Body of pancreas (tissue), 4 donors: ENCODE results near the gene FRMD4B. TPM values are rescaled to one million over a fixed set of nuclear protein-coding genes. Genes with fewer than 3 reads are reported as not detected.
A peak's percentile ranks its signal among the peaks of the same experiment; 100 is the strongest.

Experiments
- ATAC-seq: fragments of 150-250 bp; one replicate; pipeline ENCODE4 v1.9.1; 2016
- DNase-seq, 4 donors: peaks; one replicate each; pipeline ENCODE4 v3.0.0-alpha.2; 2019
- H3K27ac ChIP-seq, 4 donors: fragments of 200-600 bp; sonication (generic); 1 replicate in 3 of 4; 2 replicates in 1 of 4; pipeline versions ENCODE4 v1.5.1 to v1.6.1; 2016 to 2019; ENCODE audit warnings: mild to moderate bottlenecking in 1 of 4, mixed read lengths in 1 of 4, moderate library complexity in 1 of 4
- H3K27me3 ChIP-seq, 2 donors: fragments of 200-600 bp; sonication (generic); one replicate each; pipeline ENCODE4 v1.6.0; 2016; ENCODE audit warnings: mild to moderate bottlenecking in 1 of 2
- H3K36me3 ChIP-seq, 2 donors: fragments of 200-600 bp; sonication (generic); replicated peaks in 1 of 2; 2 replicates each; pipeline ENCODE4 v1.5.1; 2016; ENCODE audit warnings: low read depth in 2 of 2; ENCODE audit not compliant: insufficient read depth in 1 of 2
- H3K4me1 ChIP-seq: fragments of 200-600 bp; sonication (generic); one replicate; pipeline ENCODE4 v1.6.0; 2016
- H3K4me3 ChIP-seq, 2 donors: fragments of 200-600 bp; sonication (generic); 1 replicate in 1 of 2; 2 replicates in 1 of 2; pipeline ENCODE4 v1.5.1; 2016 to 2019
- H3K9me3 ChIP-seq, 3 donors: fragments of 200-600 bp; sonication (generic); 1 replicate in 2 of 3; 2 replicates in 1 of 3; pipeline ENCODE4 v1.5.1; 2016
- POLR2A ChIP-seq, 3 donors: fragments of 450-650 bp; IDR thresholded peaks; one replicate each; pipeline ENCODE4 v1.6.1; 2016; ENCODE audit warnings: antibody characterized with exemption in 3 of 3, mild to moderate bottlenecking in 2 of 3
- WGBS, 2 donors: methylation state at CpG; one replicate each; pipeline ENCODE4 v1.1.5; 2017; 5-methylcytosine and 5-hydroxymethylcytosine counted together
- intact Hi-C: fragments of 100-400 bp; cut with DNase I; formaldehyde crosslinking; loops from one replicate; pipeline ENCODE4 v1.15.1; 2023
- total RNA-seq, 2 donors: library from RNA; depleted of rRNA; stranded (reverse); fragments of >200 nt; gene quantifications; one replicate each; pipeline ENCODE4 v1.1.0, GENCODE V29; 2016
- TF ChIP-seq, protein P1 (sequence below), 7 experiments: fragments of 450-650 bp in 4 of 7; fragments of 200-600 bp in 3 of 7; sonication (generic) in 3 of 7; IDR thresholded peaks; one replicate each; pipeline ENCODE4 v1.5.1; 2016 to 2019; ENCODE audit warnings: antibody characterized with exemption in 7 of 7

The FRMD4B gene
- total RNA-seq, 2 donors from 2014 or later = 7.3 to 14.3 TPM

DNA sequence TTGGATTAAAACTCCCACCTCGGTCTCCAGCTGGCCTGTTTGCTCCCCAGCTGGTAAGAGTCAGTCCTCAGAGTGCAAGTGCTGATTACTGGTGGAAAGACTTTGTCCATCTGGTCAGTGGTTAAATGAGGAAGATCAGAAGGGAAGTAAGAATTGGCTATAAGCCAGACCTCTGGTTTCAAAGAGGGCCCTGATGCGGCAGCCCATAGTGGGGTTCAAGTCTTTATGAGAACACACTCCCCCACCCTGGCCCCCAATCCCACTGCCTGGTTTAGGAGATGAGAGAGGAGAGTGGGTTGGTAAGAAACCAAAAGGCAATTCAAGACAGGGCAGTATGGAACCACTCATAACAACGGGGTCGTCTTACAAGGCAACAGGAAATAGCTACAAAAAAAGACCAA, 65.0 kb downstream of the FRMD4B start:
- ATAC-seq (no peak), DNase-seq (peak in 1 of 4 donors; percentile 34)
- Histone ChIP-seq H3K36me3 (no peaks in the 10 kb centered on the region), H3K9me3 (no peaks in the 10 kb centered on the region), H3K27ac (peak overlapping the region in 1 of 4 donors; percentile 26), H3K27me3 (no peaks in the 10 kb centered on the region), H3K4me1 (no peaks in the 10 kb centered on the region), H3K4me3 (no peak overlapping the region)
- intact Hi-C loops = no loop called here
- 75 to 93% methylated on average over 4 of the region's 4 CpGs for WGBS, 2 donors
- TF ChIP-seq, protein P1, sequence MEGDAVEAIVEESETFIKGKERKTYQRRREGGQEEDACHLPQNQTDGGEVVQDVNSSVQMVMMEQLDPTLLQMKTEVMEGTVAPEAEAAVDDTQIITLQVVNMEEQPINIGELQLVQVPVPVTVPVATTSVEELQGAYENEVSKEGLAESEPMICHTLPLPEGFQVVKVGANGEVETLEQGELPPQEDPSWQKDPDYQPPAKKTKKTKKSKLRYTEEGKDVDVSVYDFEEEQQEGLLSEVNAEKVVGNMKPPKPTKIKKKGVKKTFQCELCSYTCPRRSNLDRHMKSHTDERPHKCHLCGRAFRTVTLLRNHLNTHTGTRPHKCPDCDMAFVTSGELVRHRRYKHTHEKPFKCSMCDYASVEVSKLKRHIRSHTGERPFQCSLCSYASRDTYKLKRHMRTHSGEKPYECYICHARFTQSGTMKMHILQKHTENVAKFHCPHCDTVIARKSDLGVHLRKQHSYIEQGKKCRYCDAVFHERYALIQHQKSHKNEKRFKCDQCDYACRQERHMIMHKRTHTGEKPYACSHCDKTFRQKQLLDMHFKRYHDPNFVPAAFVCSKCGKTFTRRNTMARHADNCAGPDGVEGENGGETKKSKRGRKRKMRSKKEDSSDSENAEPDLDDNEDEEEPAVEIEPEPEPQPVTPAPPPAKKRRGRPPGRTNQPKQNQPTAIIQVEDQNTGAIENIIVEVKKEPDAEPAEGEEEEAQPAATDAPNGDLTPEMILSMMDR (IDR thresholded peaks at IDR 0.05) = no peak
- no peak for TF ChIP-seq POLR2A (IDR thresholded peaks at IDR 0.05)

DNA sequence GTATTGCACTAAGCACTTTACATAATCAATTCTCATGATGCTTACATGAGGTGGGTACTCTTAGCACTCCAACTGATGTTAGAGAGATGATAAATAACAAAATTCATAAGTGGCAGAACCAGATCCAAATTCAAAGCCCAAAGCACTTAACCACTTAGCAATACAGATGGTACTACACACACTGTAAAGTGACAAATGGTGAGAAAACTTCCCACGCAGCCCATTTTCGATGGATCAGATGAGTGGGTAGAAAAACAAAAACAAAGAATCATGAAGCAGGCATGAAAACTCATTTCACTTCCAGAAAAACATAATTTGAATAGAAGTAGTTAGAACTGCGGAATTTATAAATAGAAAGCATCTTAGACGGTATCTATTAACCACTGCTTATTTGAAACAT, 66.2 kb downstream of the FRMD4B start:
- H3K36me3 ChIP-seq = no peaks in the 10 kb centered on the region
- H3K27ac ChIP-seq = no peak overlapping the region
- no peaks in the 10 kb centered on the region for H3K4me1 ChIP-seq
- no peaks in the 10 kb centered on the region for H3K27me3 ChIP-seq
- H3K9me3 ChIP-seq = no peaks in the 10 kb centered on the region
- intact Hi-C loops = no loop called here
- ATAC-seq (no peak), DNase-seq (no peak)
- WGBS, 2 donors = 66 to 72% methylated on average over 4 of the region's 4 CpGs
- H3K4me3 ChIP-seq = no peak overlapping the region
- TF ChIP-seq, protein P1 (IDR thresholded peaks at IDR 0.05) = no peak
- TF ChIP-seq POLR2A (IDR thresholded peaks at IDR 0.05) = no peak

DNA sequence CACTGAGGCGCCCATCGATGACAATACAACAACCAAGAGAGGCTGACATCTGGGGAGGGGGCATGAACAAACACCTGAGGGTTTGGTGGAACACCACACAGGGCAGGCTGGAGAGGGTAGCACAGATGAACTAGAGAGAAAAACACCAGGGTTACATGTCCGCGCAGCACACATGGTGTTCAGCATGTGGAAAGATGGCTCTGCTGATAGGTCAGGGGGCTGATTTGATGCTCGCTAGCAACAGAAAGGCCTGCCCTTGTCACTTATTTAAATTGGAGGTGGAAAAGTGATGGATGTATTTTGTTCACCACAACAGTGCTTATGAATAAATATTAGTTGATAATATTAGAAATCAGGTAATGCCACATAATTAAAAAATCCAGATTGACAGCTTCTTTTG, 67.5 kb downstream of the FRMD4B start:
- no peaks in the 10 kb centered on the region for H3K4me1 ChIP-seq
- WGBS, 2 donors = 92 to 94% methylated on average over 5 of the region's 5 CpGs
- H3K4me3 ChIP-seq = no peak overlapping the region
- DNase-seq (no peak), ATAC-seq (no peak)
- H3K27ac ChIP-seq = no peak overlapping the region
- no peaks in the 10 kb centered on the region for H3K27me3 ChIP-seq
- no peaks in the 10 kb centered on the region for H3K9me3 ChIP-seq
- intact Hi-C loops = no loop called here
- no peaks in the 10 kb centered on the region for H3K36me3 ChIP-seq
- TF ChIP-seq, protein P1 (IDR thresholded peaks at IDR 0.05) = no peak
- no peak for TF ChIP-seq POLR2A (IDR thresholded peaks at IDR 0.05)

DNA sequence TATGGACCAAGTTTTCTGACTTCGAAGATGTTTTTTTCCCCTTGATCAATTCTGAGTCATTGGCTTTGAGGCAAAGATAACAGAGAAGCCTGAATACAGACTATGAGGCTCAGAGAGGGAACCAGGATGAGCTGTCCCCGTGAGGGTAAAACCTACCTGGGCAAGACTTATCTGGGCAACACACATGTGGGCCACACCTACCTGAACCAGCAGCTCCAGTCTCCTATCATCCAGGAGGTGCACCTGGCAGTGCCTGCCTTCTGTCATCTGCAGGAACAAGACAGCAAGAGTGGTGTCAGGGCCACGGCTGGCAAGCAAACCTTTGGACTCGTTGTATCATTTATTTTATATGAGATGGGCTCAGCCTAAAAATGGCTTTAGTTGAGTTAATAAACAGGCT, 72.6 kb downstream of the FRMD4B start:
- intact Hi-C loops = no loop called here
- 53 to 71% methylated on average over 3 to 4 of the region's 4 CpGs for WGBS, 2 donors
- Histone ChIP-seq H3K4me1 (no peaks in the 10 kb centered on the region), H3K36me3 (no peaks in the 10 kb centered on the region), H3K27ac (no peak overlapping the region), H3K27me3 (no peaks in the 10 kb centered on the region), H3K9me3 (no peaks in the 10 kb centered on the region), H3K4me3 (no peak overlapping the region)
- ATAC-seq (no peak), DNase-seq (no peak)
- TF ChIP-seq POLR2A (IDR thresholded peaks at IDR 0.05) = no peak
- TF ChIP-seq, protein P1 (IDR thresholded peaks at IDR 0.05) = no peak

DNA sequence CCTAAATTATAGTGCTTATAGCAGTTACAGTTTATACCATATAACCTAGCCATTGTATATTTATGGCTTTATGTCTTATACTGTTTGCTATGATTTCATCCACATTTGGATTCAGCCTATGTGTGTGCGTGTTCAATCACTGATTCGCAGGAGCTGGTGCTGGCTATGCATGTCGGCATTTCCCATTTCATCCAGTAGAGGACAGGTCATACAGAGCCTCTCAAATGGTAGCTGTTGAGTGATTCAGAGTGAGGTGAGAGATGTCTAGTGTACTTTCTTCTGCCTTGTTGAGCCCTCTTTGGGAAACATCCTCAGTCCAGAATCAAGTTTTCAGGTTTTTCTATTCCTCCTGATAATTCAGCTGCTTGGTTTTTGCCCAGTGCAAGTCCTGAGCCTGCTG, 76.1 kb downstream of the FRMD4B start:
- WGBS, 2 donors = 40 to 45% methylated on average over 3 of the region's 3 CpGs

More for the DNA sequence above, 76.1 kb downstream of the FRMD4B start:
- Histone ChIP-seq H3K9me3 (no peaks in the 10 kb centered on the region), H3K4me3 (no peak overlapping the region), H3K4me1 (peaks cover 4% of the 10 kb centered on the region), H3K36me3 (no peaks in the 10 kb centered on the region), H3K27ac (no peak overlapping the region), H3K27me3 (no peaks in the 10 kb centered on the region)
- intact Hi-C loops = loop anchor here (5.0 kb wide), 1 partner anchor 148 kb away; no protein-coding TSS in a partner anchor
- no peak for ATAC-seq
- peak in 2 of 4 donors; percentile 12 to 20 for DNase-seq
- TF ChIP-seq, protein P1 (IDR thresholded peaks at IDR 0.05) = peak in 6 of 7 experiments; percentile 25 to 50 (median 35)
- no peak for TF ChIP-seq POLR2A (IDR thresholded peaks at IDR 0.05)
